ACHN (cell line): ENCODE measurements around the gene SPINT1.

Source experiments
- DNase-seq: peaks from one replicate; pipeline ENCODE4 v3.0.0-alpha.2; 2015
- in situ Hi-C: cut with HindIII; loops from 2 replicates; pipeline ENCODE4 v1.10.0; 2017; ENCODE audit warnings: low sequenced_read_pairs, low pct_ligation_motif_present, low pct_unique_long_range_greater_than_20kb

The SPINT1 gene, protein sequence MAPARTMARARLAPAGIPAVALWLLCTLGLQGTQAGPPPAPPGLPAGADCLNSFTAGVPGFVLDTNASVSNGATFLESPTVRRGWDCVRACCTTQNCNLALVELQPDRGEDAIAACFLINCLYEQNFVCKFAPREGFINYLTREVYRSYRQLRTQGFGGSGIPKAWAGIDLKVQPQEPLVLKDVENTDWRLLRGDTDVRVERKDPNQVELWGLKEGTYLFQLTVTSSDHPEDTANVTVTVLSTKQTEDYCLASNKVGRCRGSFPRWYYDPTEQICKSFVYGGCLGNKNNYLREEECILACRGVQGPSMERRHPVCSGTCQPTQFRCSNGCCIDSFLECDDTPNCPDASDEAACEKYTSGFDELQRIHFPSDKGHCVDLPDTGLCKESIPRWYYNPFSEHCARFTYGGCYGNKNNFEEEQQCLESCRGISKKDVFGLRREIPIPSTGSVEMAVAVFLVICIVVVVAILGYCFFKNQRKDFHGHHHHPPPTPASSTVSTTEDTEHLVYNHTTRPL

DNA sequence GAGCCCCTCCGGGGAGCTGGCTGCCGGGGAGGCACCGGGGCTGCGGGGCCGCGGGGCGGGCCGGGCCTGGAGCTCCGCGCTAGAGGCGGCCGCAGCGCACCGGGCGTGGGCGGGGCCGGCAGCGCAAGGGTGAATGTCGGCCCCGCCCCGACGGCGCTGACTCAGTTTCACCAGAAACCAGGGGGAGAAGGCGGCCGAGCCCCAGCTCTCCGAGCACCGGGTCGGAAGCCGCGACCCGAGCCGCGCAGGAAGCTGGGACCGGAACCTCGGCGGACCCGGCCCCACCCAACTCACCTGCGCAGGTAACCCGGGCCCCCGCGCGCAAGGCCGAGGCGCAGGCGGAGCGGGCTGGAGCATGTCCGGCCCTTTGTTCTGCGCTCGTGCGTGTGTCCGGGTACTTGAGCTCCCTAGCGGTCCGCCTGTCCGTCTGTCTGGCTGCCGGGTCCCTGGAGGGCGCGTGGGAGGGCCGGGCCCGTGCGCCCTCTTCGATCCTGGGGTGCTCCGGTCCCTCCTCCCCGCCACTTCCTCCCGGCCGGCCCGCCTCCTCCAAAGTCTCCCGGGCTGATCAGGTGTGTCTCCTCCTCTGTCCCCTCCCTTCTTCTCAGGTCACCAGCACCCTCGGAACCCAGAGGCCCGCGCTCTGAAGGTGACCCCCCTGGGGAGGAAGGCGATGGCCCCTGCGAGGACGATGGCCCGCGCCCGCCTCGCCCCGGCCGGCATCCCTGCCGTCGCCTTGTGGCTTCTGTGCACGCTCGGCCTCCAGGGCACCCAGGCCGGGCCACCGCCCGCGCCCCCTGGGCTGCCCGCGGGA, at the start of gene SPINT1:
TSS of gene SPINT1 (plus strand) at position 164 of the 811 bp plus-strand sequence. CDS start at position 671, 507 bp downstream.
- in situ Hi-C loops, result no loop called here
- peak; percentile 37 for DNase-seq

DNA sequence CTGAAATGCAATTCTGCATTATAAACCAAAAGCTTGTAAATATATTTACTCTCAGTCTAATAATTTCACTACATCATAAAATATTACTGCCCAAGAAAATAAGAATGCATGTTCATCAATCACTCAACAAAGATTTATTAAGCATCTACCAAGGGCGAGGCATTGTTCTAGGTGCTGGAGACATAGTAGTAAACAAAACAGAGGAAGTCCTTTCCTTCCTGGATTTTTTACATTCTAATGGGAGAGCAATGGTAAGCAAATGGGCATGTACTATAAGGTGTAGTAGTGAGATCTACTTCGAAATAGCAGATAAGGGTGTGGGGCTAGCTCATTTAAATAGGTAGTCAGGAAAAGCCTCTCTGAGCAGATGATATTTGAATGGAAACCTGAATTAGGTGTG, 47.8 kb upstream of the SPINT1 start:
- no peak for DNase-seq
- in situ Hi-C loops, result no loop called here

DNA sequence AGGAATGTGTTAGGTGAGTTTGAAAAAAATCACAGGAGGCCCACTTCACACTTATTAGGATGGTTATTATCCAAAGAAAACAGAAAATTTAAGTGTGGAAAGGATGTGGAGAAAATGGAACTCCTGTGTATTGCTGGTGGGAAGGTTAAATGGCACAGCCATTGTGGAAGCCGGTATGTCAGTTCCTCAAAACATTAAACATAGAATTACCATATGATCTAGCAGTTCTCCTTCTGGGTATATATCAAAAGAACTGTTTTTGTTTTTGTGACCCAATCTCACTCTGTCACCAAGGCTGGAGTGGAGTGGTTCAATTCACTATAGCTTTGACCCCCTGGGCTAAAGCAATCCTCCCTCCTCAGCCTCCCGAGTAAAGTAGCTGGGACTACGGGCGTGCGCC, 47.3 kb upstream of the SPINT1 start:
- DNase-seq, result no peak
- in situ Hi-C loops, result no loop called here

DNA sequence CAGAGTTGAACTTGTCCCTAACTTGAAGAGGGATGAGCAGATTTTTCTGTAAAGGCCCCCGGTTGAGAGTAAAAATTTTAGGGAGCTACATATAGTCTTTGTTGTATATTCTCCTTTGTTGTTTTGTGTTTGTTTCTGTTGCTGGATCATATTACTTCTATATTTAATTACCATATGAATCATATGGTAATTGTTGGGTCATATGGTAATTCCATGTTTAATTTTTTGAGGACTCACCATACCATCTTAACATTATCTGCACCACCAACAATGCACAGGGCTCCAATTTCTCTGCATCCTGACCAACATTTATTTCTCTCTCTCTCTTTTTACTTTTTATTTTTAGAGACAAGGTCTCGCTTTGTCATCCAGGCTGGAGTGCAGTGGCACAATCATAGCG, 44.3 kb upstream of the SPINT1 start:
- in situ Hi-C loops, result no loop called here
- DNase-seq, result no peak

DNA sequence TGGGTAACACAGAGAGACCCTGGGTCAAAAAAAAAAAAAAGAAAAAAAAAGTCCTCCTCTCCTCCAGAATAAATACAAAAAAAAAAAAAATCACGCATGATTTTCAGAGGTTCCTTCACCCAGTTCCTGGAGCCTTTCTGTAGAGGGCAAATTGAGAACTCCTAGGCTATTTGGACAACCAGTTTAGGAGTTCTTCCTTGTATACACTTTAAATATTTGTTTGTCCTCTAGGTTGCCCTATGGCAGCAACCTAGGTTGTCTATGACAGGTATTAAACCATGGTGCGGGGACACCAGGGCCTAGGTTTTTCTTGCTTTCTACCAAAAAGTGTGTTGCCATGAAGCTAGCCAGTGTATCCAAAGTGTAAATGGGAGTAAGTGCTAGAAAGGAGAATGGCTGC, 40.8 kb upstream of the SPINT1 start:
- in situ Hi-C loops, result no loop called here
- no peak for DNase-seq

DNA sequence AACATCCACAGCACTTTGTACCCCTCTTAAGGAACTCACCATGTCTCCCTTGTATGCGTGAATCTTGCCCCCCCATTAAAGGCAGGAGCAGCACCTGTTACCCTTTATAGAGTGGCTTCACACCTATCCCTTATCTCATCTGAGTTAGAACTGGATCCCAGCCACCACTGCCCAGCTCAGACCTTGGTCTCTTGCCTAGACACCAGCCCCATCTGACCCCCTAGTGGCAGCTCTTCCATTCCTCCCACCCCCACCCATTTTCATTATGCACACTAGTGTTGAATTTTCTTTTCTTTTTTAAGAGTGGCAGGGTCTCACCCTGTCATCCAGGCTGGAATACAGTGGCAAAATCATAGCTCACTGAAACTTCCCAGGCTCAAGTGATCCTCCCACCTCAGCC, 40.2 kb upstream of the SPINT1 start:
- DNase-seq, result no peak
- in situ Hi-C loops, result no loop called here

DNA sequence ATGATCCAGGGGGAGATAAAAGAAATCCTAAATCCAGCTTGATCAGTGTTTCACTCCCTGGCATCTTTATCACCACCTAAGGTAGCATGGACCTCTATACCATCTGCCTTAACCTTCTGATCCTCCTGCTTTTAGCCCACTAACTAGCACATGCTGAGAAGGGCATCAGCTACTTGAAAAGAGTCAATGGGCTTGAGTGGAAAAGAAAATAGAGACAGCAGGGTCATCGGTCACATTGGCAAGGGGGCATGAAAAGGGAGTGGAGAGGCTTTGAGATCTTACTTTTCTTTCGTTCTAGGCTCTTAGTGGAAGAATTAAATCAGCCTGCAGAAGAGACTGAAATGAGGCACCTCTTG, 37.2 kb upstream of the SPINT1 start:
- DNase-seq, result no peak
- in situ Hi-C loops, result no loop called here

DNA sequence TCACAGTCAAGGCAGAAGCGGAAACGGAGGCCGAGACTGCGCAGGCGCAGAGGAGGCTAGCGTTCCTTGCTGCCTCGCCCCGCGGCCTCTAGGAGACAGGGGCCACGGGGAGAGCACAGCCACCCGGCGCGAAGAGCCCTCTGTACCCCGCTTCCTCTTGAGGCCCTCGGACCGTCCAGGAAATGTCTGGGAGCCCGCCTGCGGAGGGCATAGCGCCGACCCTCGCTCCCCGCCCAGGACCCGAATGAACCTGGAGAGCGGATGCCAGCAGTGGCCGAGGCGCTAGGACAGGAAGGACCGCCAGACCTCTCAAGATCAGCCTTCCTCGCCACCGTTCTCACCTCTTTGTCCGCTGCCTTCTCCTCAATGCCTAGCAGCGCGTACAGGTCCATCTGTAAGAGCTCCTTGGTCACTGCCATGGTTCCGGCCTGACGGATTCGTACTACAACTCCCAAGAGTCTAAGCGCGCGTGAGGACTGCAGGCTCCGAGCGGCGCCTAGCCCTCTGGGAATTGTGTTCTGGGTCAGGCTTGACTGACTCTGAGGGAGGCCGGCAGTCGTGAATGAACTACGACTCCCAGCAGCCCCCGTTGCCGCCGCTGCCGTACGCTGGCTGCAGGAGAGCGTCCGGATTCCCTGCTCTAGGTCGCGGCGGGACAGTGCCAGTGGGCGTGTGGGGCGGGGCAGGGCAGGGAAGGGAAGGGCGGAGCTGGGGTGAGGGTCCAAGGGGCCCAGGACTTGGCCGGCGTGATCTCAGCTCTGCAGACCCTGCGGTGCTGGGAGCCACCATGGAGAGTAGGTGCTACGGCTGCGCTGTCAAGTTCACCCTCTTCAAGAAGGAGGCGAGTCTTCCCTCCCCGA, 36.6 kb upstream of the SPINT1 start, which contains the start of the genes DNAJC17 and ZFYVE19:
TSS of gene DNAJC17 (minus strand) at position 446 of the 860 bp plus-strand sequence. CDS start at position 419, 27 bp downstream.
TSS of gene ZFYVE19 (plus strand) at position 62 of the 860 bp plus-strand sequence. CDS start at position 563, 501 bp downstream.
- in situ Hi-C loops, result no loop called here
- DNase-seq, result peak; percentile 97

DNA sequence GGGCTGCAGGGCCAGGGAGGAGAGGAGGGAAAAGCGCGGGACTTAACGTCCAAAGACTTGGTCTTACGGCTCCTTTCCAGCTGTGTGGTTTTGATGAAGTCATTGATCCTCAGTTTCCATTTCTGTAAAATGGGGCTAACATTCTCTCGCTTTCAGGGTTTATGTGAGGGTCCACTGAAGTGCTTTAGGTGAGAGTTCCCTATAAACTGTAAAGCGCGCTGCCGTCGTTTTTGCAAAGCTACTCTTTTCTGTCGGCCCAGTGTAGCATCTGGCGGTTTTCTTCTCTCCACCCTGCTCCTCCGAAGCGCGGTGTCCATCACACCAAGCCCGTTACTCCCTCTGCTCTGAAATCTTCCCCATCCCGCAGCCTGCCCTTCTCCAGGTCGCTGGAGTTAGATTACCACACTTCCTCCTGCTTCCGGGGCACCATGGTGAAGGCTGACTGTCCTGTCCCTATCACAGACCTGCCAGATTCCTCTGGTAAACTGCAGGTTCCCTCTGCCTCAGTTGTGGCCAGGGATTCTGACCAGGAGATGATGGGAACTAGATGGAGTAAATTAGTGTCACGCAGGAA, 35.9 kb upstream of the SPINT1 start:
- in situ Hi-C loops, result no loop called here
- no peak for DNase-seq

DNA sequence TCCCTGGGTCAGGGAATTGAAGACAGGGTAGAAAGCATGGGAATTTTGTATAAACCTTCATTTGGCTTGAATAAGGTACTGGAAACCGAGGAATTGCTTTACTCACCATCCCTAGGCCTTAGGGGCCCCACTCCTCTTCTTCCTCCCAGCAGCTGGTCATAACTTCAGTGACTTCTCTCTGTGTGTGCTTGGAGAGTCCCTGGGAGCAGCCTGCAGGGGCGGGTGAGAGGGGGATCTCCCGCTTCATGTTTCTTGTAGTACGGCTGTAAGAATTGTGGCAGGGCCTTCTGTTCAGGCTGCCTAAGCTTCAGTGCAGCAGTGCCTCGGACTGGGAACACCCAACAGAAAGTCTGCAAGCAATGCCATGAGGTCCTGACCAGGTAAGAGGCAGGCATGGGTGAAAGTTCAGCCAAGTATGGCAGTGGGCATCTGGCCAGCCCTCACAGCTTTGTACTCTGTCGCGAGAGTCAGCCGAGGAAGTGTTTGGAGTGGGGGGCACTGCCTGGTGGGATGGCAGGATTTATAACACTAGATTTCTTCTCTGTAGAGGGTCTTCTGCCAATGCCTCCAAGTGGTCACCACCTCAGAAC, 34.9 kb upstream of the SPINT1 start:
- in situ Hi-C loops, result no loop called here
- no peak for DNase-seq

DNA sequence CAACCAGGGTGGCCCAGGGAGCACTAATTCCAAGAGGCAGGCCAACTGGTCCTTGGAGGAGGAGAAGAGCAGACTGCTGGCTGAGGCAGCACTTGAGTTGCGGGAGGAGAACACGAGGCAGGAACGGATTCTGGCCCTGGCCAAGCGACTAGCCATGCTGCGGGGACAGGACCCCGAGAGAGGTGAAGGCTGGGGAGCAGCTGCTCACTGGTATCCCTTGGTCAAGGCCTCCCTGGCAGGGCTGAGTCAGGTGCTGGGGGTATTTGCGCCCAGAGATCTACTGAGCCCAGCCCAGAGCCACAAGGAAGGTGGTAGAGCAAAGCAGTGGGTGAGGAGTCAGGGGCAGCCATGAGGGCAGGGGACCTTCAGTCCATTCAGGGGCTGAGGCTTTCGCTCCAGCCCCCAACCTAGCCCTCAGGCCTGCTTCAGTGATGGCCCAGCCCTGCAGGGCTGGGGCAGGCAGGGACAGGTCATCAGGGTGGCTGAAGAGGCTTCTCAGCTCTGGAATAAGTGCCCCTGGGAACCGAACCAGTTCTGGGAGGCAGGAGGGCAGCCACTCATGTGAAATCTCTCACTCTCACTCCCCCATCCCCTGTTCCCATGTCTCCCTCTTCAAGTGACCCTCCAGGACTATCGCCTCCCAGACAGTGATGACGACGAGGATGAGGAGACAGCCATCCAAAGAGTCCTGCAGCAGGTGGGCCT, 31.0 kb upstream of the SPINT1 start:
- DNase-seq, result no peak
- in situ Hi-C loops, result no loop called here

DNA sequence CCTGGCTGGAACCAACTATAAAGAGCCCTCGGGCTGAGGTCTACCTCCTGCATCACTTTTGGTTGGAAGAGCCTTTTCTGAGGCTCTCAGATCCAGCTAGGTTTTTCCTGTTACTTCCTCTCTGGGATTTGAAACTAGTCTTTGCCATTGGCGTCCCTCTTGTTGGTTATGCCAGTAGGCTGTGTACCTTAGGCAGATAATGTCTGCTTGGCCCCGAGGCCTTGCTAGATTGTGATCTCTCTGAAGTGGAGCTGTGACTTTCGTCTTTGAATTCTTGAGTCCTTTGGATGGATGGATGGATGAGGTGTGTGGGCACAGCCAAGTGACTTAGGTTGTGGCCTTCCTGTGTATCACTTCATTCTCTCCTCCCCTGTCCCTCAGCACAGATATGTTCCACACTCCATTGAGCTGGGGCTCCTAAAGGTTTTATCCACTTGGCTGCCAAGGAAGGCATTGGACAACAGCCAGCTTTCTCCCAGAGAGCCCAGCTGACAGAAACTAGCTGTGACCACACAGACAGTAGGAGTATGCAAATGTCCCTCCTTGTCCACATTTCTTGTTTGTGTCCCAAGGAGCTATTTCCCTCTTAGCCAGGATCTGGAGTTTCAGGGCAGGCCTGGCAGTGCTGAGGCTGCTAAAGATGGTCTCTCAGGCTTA, 28.7 kb upstream of the SPINT1 start:
- in situ Hi-C loops, result no loop called here
- DNase-seq, result no peak

DNA sequence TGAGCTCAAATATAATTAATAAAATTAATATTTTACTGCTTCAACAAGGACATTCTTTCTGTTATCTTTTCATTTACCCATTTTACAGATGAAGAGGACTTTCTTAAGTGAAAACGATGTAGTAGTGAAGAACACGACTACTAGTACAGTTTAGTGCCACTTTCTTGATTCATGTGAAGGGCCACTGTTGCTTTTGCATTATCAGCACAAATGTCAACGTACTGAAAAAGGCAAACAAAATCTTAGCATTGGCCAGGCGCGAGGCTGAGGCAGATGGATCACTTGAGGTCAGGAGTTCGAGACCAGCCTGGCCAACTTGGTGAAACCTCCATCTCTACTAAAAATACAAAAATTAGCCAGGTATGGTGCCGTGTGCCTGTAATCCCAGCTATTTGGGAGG, 24.8 kb upstream of the SPINT1 start:
- no peak for DNase-seq
- in situ Hi-C loops, result no loop called here

DNA sequence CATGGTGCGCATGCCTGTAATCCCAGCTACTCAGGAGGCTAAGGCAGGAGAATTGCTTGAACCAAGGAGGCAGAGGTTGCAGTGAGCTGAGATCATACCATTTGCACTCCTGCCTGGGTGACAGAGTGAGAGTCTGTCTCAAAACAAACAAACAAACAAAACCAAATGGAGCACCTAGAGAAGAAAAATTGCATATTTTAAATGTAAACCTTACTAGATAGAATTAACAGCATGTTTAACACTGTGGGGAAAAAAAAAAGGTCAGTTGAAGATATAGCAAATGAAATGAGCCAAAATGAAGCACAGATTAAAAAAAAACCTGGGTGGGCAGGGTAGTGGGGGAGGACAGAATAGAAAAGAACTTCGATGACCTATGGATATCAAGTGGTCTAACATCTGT, 22.7 kb upstream of the SPINT1 start:
- DNase-seq, result no peak
- in situ Hi-C loops, result no loop called here

DNA sequence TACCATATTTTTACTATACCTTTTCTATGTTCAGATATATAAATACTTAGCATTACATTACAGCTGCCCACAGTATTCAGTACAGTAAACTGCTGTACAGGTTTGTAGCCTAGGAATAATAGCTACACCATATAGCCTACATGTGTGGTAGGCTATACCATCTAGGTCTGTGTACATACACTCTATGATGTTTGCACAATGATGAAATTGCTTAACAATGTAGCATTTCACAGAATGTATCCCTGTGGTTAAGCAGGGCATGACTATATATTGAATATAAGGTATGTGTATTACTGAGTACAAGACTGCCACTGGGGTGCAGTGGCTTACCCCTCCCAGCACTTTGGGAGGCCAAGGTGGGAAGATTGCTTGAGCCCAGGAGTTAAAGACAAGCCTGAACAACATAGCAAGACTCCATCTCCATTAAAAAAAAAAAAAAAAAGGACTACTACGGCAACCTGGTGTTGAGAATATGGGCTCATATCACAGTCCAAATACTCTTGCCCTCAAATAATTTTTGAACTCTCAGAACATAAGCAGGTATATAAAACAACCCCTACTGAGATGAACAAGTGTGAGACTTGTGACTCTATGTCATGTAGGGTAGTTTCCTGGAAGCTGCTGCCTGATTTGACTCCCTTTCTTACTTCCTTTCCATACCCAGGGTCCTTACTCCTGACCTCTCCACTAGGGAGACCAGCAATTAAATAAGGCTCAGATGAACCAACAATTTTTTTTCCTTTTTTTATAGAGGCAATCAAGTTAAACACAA, 20.1 kb upstream of the SPINT1 start:
- DNase-seq, result no peak
- in situ Hi-C loops, result no loop called here

DNA sequence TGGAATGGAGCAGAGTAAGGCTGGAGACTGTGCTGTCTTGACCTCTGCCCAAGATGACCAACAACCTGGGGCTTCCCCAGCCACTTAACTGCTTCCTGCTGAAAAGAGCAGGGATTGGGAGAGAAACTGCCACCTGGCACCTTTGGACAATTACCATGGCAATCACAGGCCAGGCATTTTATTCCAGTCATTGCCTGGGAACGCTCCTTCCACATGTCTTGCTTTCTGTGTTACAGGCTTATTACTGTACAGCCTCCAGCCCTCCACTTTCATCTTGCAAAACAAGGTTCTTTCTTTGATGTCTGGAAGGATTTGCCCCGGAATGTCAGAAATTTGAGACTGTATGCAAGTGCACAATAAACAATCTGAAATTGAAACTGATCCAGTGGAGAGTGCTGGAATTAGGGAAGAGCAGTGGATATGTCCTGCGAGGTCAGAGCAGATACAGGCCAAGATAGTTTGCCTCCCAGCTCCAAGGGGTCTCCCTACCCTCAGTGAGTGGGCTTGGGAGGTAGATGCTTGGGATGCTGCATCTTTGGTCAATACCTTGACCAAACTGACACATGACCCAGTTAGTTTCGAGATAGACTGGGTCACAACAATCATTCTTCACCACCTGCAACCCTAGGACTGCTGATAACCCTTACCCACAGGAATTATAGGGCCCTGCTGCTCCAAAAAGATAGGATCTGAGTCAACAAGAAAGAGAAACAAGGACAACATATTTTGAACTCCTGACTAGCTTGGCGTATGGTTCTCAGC, 18.0 kb upstream of the SPINT1 start:
- DNase-seq, result peak; percentile 23
- in situ Hi-C loops, result no loop called here
